ENCODE data around the gene BRD3. TPM values are rescaled to one million over a fixed set of nuclear protein-coding genes. Genes with fewer than 3 reads are reported as not detected.

BRD3 gene
- total RNA-seq, 1 donor from 2014 or later, result 20.9 TPM

DNA sequence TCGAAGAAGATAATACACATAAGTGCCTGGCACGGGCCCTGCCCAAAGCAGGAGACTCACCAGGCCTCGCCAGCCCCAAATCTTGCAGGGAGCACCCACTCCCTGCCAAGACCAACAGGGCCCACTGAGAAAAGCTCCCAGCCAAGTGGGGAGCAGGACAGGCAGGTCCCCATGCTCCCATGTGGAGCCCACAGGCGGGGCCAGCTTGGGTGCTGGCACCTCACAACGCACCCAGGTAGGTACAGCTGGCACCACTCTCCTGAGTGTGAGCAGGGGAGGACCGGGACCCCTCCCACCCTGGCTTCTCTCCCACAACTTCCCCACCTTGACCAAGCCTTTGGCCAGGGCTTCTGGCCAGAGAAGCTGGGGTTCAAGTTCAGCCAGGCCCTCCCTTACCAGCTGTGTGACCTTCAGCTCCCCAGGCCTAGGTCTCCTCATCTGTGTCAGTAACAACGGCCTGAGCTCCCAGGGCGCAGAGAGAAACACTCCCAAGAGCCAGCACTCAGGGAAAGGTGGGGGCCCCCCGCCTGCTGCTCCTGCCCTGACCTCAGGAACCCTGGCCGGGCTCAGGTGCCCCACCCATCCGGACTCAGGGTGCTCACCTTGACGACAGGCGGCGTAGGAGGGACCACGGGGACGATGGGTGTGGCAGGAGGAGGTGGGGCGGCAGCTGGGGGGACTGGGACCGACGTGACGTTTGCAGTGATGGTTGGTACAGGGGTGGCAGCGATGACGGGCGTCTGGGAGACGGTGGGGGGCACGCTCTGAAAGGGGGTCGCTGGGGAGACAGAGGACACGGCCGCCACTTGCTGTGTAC, 17.8 kb downstream of the BRD3 start:
- Histone ChIP-seq H3K9ac (ENCODE audit: low read depth in 1 of 3, low read length in 3 of 3) (no peak overlapping the region), H3K4me3 (ENCODE audit: low read length in 3 of 3) (no peak overlapping the region), H3K27ac (ENCODE audit: low read depth, low read length) (peak overlapping the region; percentile 54), H3K36me3 (ENCODE audit: control insufficient read depth in 3 of 3, insufficient read depth in 3 of 3, low read length in 3 of 3) (peaks cover 52 to 66% (median 60%) of the 10 kb centered on the region in 3 donors), H3K27me3 (ENCODE audit: control insufficient read depth in 3 of 3, insufficient read depth in 3 of 3, low read length in 3 of 3) (no peaks in the 10 kb centered on the region), H3K4me1 (ENCODE audit: control insufficient read depth in 3 of 3, insufficient read depth in 3 of 3, low read length in 3 of 3) (peaks cover 45 to 71% (median 58%) of the 10 kb centered on the region in 3 donors), H3K9me3 (ENCODE audit: control insufficient read depth in 3 of 3, low read length in 3 of 3) (no peaks in the 10 kb centered on the region)

DNA sequence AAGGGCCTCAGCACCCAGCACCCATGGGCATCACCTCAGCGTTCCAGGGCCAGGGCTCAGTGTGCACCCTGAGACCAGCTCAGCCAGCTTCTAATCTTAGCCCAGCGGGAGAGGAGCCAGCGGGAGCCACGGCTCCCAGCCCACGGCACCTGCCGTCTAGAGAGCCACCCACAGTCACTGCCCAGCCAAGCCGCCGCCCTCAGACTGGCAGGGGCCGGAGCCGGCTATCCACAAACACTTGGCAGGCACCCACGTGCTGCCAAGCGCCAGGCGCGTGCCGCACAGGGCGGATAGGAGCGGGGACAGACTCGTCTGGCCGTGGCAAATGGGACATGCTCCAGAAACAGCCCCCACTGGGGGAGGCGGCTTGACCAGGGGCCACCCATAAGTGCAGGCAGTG, 18.6 kb downstream of the BRD3 start:
- peaks cover 38 to 63% (median 51%) of the 10 kb centered on the region in 3 donors for H3K4me1 ChIP-seq (ENCODE audit: control insufficient read depth in 3 of 3, insufficient read depth in 3 of 3, low read length in 3 of 3)
- H3K27me3 ChIP-seq (ENCODE audit: control insufficient read depth in 3 of 3, insufficient read depth in 3 of 3, low read length in 3 of 3), result no peaks in the 10 kb centered on the region
- H3K9ac ChIP-seq (ENCODE audit: low read depth in 1 of 3, low read length in 3 of 3), result peak overlapping the region in 1 of 3 donors; percentile 60
- H3K4me3 ChIP-seq (ENCODE audit: low read length in 3 of 3), result peak overlapping the region in 2 of 3 donors; percentile 26 to 29
- H3K27ac ChIP-seq (ENCODE audit: low read depth, low read length), result peak overlapping the region; percentile 54
- H3K9me3 ChIP-seq (ENCODE audit: control insufficient read depth in 3 of 3, low read length in 3 of 3), result no peaks in the 10 kb centered on the region
- peaks cover 59 to 72% (median 68%) of the 10 kb centered on the region in 3 donors for H3K36me3 ChIP-seq (ENCODE audit: control insufficient read depth in 3 of 3, insufficient read depth in 3 of 3, low read length in 3 of 3)

DNA sequence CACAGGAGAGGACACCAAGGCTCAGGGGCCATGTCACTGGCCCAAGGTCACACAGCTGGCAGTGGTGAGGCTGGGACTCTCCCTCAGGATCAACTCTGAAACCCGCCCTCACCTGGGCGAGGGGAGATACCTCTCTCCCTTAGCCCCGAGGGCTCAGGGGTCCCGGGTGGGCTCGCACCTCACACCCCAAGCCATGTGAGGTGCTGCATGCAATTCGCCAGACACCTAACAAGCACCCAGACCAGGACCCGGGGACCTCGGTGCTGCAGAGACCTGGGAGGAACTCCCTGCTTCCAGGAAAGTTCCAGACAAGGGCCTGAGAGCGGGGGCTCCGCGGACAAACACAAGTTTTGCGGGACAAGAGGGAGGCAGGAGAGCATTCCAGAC, 19.3 kb downstream of the BRD3 start:
- Histone ChIP-seq H3K9ac (ENCODE audit: low read depth in 1 of 3, low read length in 3 of 3) (peak overlapping the region in 2 of 3 donors; percentile 20 to 60), H3K27me3 (ENCODE audit: control insufficient read depth in 3 of 3, insufficient read depth in 3 of 3, low read length in 3 of 3) (no peaks in the 10 kb centered on the region), H3K36me3 (ENCODE audit: control insufficient read depth in 3 of 3, insufficient read depth in 3 of 3, low read length in 3 of 3) (peaks cover 66 to 78% (median 73%) of the 10 kb centered on the region in 3 donors), H3K27ac (ENCODE audit: low read depth, low read length) (peak overlapping the region; percentile 54), H3K4me1 (ENCODE audit: control insufficient read depth in 3 of 3, insufficient read depth in 3 of 3, low read length in 3 of 3) (peaks cover 31 to 56% (median 44%) of the 10 kb centered on the region in 3 donors), H3K9me3 (ENCODE audit: control insufficient read depth in 3 of 3, low read length in 3 of 3) (no peaks in the 10 kb centered on the region), H3K4me3 (ENCODE audit: low read length in 3 of 3) (peak overlapping the region in 1 of 3 donors; percentile 29)

DNA sequence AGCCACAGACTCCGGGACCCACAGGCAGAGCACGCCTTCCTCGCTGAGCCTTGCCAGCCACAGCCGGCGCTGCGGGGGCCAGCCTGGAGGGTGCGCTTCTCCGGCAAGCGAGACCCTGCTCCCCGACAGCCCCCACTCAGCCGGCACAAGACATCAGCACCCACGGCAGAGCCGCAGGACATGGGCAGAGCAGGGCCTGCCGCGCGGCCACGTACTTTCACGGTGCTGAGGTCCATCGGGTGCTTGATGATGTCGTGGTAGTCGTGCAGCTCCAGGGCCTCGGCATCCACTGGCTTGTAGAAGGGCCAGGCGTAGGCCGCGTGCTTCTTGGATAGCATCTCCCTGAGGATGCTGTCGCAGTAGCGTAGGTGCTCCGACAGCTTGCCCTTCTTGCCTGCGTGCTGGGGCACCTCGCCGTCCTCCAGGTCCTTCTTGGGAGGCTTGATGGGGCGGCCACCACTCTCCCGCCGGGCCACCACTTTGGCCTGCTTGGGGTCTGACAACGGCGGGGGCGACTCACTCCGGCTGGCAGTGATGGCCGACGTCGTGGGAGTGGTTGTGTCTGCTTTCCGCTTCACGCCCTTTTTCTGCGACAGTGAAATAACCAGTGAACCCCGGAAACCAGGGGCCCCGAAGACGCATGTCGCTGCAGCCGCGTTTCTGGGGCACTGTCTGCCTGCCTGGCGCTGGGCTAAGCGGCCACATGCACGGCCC, 19.8 kb downstream of the BRD3 start:
- Histone ChIP-seq H3K27ac (ENCODE audit: low read depth, low read length) (no peak overlapping the region), H3K4me1 (ENCODE audit: control insufficient read depth in 3 of 3, insufficient read depth in 3 of 3, low read length in 3 of 3) (peaks cover 29 to 51% (median 42%) of the 10 kb centered on the region in 3 donors), H3K9ac (ENCODE audit: low read depth in 1 of 3, low read length in 3 of 3) (no peak overlapping the region), H3K4me3 (ENCODE audit: low read length in 3 of 3) (no peak overlapping the region), H3K36me3 (ENCODE audit: control insufficient read depth in 3 of 3, insufficient read depth in 3 of 3, low read length in 3 of 3) (peaks cover 68 to 82% (median 77%) of the 10 kb centered on the region in 3 donors), H3K9me3 (ENCODE audit: control insufficient read depth in 3 of 3, low read length in 3 of 3) (no peaks in the 10 kb centered on the region), H3K27me3 (ENCODE audit: control insufficient read depth in 3 of 3, insufficient read depth in 3 of 3, low read length in 3 of 3) (no peaks in the 10 kb centered on the region)

DNA sequence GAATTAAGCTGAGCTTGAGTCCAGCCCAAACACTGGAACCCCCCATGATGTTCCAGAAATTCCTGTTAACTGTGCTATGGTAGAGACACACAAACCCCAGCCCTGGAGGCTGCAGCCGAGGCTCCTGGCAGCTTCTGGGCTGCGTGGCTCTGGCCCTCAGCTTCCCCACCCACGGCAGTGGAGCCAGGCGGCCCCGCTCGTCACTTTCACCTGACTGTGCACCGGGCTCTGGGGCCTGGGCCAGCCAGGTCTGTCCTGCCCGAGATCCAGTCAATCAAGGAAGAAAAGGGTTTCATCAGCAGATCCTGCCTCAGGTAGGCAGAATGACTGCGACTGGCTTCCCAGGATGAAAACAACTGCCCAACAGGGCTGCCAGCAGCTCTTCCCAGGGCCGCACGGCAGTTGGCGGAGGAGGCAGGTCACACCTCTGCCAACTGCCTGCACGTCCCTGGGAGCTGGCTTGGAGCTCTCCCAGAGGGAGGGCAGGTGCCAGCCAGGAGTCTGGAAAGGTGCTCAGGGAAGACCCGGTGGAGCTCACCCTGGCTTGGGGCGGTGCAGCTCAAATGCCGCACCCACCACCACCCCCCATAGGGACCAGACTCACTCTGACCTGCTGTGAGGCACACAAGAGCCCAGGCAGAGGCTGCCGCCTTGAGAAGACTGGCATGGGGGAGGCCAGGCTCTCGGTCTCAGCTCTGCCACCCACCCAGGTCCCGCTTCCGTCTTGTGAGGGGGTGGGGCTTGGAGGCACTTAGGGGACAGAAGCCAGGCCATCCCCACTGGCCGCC, 20.7 kb downstream of the BRD3 start:
- H3K27ac ChIP-seq (ENCODE audit: low read depth, low read length), result no peak overlapping the region

DNA sequence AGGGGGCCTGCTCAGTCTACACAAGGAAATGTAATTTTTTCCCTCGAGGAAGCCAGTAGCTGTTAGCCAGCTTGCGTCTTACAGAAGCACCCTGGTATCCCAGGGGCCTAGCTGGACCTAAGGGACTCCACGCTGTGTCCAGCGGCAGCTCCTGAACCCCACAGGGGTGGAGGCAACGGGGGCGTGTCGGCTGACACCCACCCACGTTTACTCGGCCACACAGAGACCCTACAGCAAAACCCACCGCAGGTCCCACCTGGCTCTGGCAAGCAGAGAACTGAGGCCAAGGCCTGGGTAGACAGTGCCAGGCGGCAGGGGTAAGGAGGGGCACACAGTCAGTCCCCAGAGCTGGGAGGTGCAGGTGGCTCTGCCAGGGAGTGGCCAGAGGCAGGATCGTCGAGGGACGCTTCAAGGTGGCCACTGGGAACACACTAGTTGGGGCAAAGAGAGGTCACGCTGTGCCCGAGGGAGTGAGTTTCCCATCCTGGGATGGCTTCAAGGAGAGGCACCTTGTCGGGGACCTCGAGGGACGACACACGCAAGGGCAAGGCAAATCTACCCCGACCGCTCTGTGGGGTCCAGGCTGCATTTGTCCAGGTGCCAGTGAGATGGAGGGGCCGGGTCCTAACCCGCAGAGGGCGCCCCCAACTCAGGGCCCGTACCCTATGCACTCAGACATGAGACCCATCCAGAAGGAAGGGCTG, 21.8 kb downstream of the BRD3 start:
- Histone ChIP-seq H3K36me3 (ENCODE audit: control insufficient read depth in 3 of 3, insufficient read depth in 3 of 3, low read length in 3 of 3) (peaks cover 62 to 74% (median 72%) of the 10 kb centered on the region in 3 donors), H3K9ac (ENCODE audit: low read depth in 1 of 3, low read length in 3 of 3) (peak overlapping the region in 1 of 3 donors; percentile 16), H3K27ac (ENCODE audit: low read depth, low read length) (no peak overlapping the region), H3K27me3 (ENCODE audit: control insufficient read depth in 3 of 3, insufficient read depth in 3 of 3, low read length in 3 of 3) (no peaks in the 10 kb centered on the region), H3K4me3 (ENCODE audit: low read length in 3 of 3) (no peak overlapping the region), H3K4me1 (ENCODE audit: control insufficient read depth in 3 of 3, insufficient read depth in 3 of 3, low read length in 3 of 3) (peaks cover 29 to 44% (median 43%) of the 10 kb centered on the region in 3 donors), H3K9me3 (ENCODE audit: control insufficient read depth in 3 of 3, low read length in 3 of 3) (no peaks in the 10 kb centered on the region)

More for the DNA sequence above, 20.7 kb downstream of the BRD3 start:
- H3K27me3 ChIP-seq (ENCODE audit: control insufficient read depth in 3 of 3, insufficient read depth in 3 of 3, low read length in 3 of 3), result no peaks in the 10 kb centered on the region
- H3K36me3 ChIP-seq (ENCODE audit: control insufficient read depth in 3 of 3, insufficient read depth in 3 of 3, low read length in 3 of 3), result peaks cover 62 to 74% (median 70%) of the 10 kb centered on the region in 3 donors
- H3K9ac ChIP-seq (ENCODE audit: low read depth in 1 of 3, low read length in 3 of 3), result no peak overlapping the region
- H3K4me1 ChIP-seq (ENCODE audit: control insufficient read depth in 3 of 3, insufficient read depth in 3 of 3, low read length in 3 of 3), result peaks cover 29 to 44% (median 39%) of the 10 kb centered on the region in 3 donors
- H3K9me3 ChIP-seq (ENCODE audit: control insufficient read depth in 3 of 3, low read length in 3 of 3), result no peaks in the 10 kb centered on the region
- H3K4me3 ChIP-seq (ENCODE audit: low read length in 3 of 3), result no peak overlapping the region

DNA sequence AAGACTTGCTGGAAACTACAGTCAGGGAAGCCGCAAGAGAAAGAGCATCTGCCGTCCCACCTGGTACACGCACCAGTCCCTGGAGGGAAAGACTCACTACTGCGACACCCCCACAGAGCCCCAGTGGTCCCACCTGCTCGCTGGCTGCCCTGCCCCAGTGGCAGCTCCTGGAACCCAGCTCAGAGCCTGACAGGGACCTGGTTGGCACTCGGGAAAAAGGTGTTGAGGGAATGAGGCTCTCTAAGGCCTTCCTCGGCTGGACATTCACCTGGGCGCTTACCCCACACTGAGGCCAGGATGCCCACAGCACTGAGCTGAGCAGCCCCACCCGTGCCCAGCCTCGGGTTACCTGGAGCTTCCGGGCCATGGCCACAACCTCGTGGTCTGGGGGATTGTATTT, 22.9 kb downstream of the BRD3 start:
- no peaks in the 10 kb centered on the region for H3K27me3 ChIP-seq (ENCODE audit: control insufficient read depth in 3 of 3, insufficient read depth in 3 of 3, low read length in 3 of 3)
- H3K27ac ChIP-seq (ENCODE audit: low read depth, low read length), result no peak overlapping the region
- H3K4me1 ChIP-seq (ENCODE audit: control insufficient read depth in 3 of 3, insufficient read depth in 3 of 3, low read length in 3 of 3), result peaks cover 30 to 47% (median 46%) of the 10 kb centered on the region in 3 donors
- no peak overlapping the region for H3K9ac ChIP-seq (ENCODE audit: low read depth in 1 of 3, low read length in 3 of 3)
- peaks cover 55 to 72% (median 66%) of the 10 kb centered on the region in 3 donors for H3K36me3 ChIP-seq (ENCODE audit: control insufficient read depth in 3 of 3, insufficient read depth in 3 of 3, low read length in 3 of 3)
- no peaks in the 10 kb centered on the region for H3K9me3 ChIP-seq (ENCODE audit: control insufficient read depth in 3 of 3, low read length in 3 of 3)
- H3K4me3 ChIP-seq (ENCODE audit: low read length in 3 of 3), result no peak overlapping the region

DNA sequence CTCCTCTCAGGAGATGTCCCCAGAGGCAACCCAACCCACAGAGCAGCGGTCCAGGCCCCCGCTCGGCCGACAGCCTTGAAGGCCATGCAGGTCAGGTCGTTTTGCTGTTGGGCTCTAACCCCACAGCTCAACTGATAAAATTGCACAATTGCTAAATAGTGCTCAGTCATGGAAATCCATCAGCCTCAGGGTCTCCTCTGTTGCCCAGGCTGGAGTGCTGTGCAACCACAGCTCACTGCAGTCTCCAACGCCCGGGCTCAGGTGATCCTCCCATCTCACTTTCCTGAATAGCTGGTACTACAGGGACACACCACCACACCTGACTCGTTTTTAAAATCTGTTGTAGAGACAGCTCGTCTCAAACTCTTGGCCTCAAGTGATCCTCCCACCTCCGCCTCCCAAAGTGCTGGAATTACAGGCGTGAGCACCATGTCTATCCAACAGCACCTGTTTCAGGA, 24.3 kb downstream of the BRD3 start:
- Histone ChIP-seq H3K27me3 (ENCODE audit: control insufficient read depth in 3 of 3, insufficient read depth in 3 of 3, low read length in 3 of 3) (no peaks in the 10 kb centered on the region), H3K9ac (ENCODE audit: low read depth in 1 of 3, low read length in 3 of 3) (no peak overlapping the region), H3K36me3 (ENCODE audit: control insufficient read depth in 3 of 3, insufficient read depth in 3 of 3, low read length in 3 of 3) (peaks cover 62 to 71% (median 70%) of the 10 kb centered on the region in 3 donors), H3K4me3 (ENCODE audit: low read length in 3 of 3) (no peak overlapping the region), H3K9me3 (ENCODE audit: control insufficient read depth in 3 of 3, low read length in 3 of 3) (no peaks in the 10 kb centered on the region), H3K4me1 (ENCODE audit: control insufficient read depth in 3 of 3, insufficient read depth in 3 of 3, low read length in 3 of 3) (peaks cover 17 to 39% (median 33%) of the 10 kb centered on the region in 3 donors), H3K27ac (ENCODE audit: low read depth, low read length) (no peak overlapping the region)

DNA sequence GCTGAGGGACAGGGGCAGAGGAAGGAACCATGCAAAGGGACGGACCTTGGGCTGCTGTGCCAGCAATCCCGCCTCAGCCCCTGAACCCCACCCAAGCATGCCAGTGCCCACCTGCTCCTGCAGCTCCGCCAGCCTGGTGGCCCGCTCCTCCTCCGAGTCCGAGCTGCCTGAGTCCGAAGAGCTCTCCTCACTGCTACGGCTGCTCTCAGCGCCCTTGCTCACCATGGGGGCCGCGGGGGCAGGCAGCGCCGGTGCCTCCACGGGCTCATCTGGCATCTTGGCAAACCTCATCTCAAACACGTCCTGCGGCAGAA, 26.2 kb downstream of the BRD3 start:
- no peak overlapping the region for H3K9ac ChIP-seq (ENCODE audit: low read depth in 1 of 3, low read length in 3 of 3)
- no peak overlapping the region for H3K27ac ChIP-seq (ENCODE audit: low read depth, low read length)
- H3K4me1 ChIP-seq (ENCODE audit: control insufficient read depth in 3 of 3, insufficient read depth in 3 of 3, low read length in 3 of 3), result peaks cover 7 to 24% (median 14%) of the 10 kb centered on the region in 3 donors
- H3K36me3 ChIP-seq (ENCODE audit: control insufficient read depth in 3 of 3, insufficient read depth in 3 of 3, low read length in 3 of 3), result peaks cover 59 to 62% (median 60%) of the 10 kb centered on the region in 3 donors
- H3K27me3 ChIP-seq (ENCODE audit: control insufficient read depth in 3 of 3, insufficient read depth in 3 of 3, low read length in 3 of 3), result no peaks in the 10 kb centered on the region
- H3K9me3 ChIP-seq (ENCODE audit: control insufficient read depth in 3 of 3, low read length in 3 of 3), result no peaks in the 10 kb centered on the region
- H3K4me3 ChIP-seq (ENCODE audit: low read length in 3 of 3), result no peak overlapping the region
